PC-3 (cell line): Measurements from ENCODE around the gene CDCA8. TPM values are rescaled to one million over a fixed set of nuclear protein-coding genes. Genes with fewer than 3 reads are reported as not detected.

Source experiments
- ATAC-seq: fragments of 200-7000 bp; cut with Tn5 transposase; 2 replicates; pipeline ENCODE4 v1.9.1; 2020; ENCODE audit warnings: mild to moderate bottlenecking, moderate library complexity
- BruUV-seq: library from RNA; stranded (reverse); fragments of 400-500 nt; replicated peaks from 2 replicates; lab custom pipeline; 2021; lab: Mats Ljungman, UMichigan
- CTCF ChIA-PET: fragments of 300-600 bp; sonication (Branson Sonifier 250); formaldehyde crosslinking; loops from one replicate; lab custom pipeline; 2022; ENCODE audit warnings: antibody characterized with exemption; lab: Charles Lee
- POLR2A ChIA-PET: fragments of 300-600 bp; sonication (Branson Sonifier 250); formaldehyde crosslinking; loops from one replicate; lab custom pipeline; 2022; ENCODE audit warnings: antibody characterized with exemption; ENCODE audit not compliant: unreplicated experiment; lab: Charles Lee
- DNase-seq: peaks from one replicate; pipeline ENCODE4 v3.0.0-alpha.2; 2015
- H2AFZ ChIP-seq: fragments of 300-600 bp; sonication (generic); 2 replicates; pipeline ENCODE4 v1.6.0; 2016; ENCODE audit warnings: antibody characterized with exemption, low read length
- H3F3A ChIP-seq: fragments of 300-600 bp; sonication (generic); one replicate; pipeline ENCODE4 v1.6.0; 2017; ENCODE audit warnings: antibody characterized with exemption, low read length, control low read depth, mild to moderate bottlenecking; ENCODE audit not compliant: unreplicated experiment
- H3K27ac ChIP-seq: fragments of 300-600 bp; sonication (generic); 2 replicates; pipeline ENCODE4 v1.5.1; 2016; ENCODE audit warnings: mild to moderate bottlenecking, low read length
- H3K27me3 ChIP-seq: fragments of 300-600 bp; sonication (generic); 2 replicates; pipeline ENCODE4 v1.6.1; 2016; ENCODE audit warnings: low read length, mixed read lengths
- H3K36me3 ChIP-seq: fragments of 300-600 bp; sonication (generic); 2 replicates; pipeline ENCODE4 v1.6.1; 2016; ENCODE audit warnings: low read depth, mixed run types, low read length, mixed read lengths
- H3K4me1 ChIP-seq: fragments of 300-600 bp; sonication (generic); 2 replicates; pipeline ENCODE4 v1.5.1; 2016; ENCODE audit warnings: low read length; ENCODE audit not compliant: insufficient read depth
- H3K4me2 ChIP-seq: fragments of 300-600 bp; sonication (generic); 2 replicates; pipeline ENCODE4 v1.6.0; 2016; ENCODE audit warnings: low read length
- H3K4me3 ChIP-seq: fragments of 300-600 bp; sonication (generic); 2 replicates; pipeline ENCODE4 v1.5.1; 2016; ENCODE audit warnings: mild to moderate bottlenecking, low read length, mixed read lengths
- H3K79me2 ChIP-seq: fragments of 300-600 bp; sonication (generic); 2 replicates; pipeline ENCODE4 v1.6.1; 2017; ENCODE audit warnings: low read length, mixed read lengths
- H3K9ac ChIP-seq: fragments of 300-600 bp; sonication (generic); 2 replicates; pipeline ENCODE4 v1.6.0; 2016; ENCODE audit warnings: mild to moderate bottlenecking, low read length
- H3K9me2 ChIP-seq: fragments of 300-600 bp; sonication (generic); replicated peaks from 2 replicates; pipeline ENCODE4 v1.6.1; 2016; ENCODE audit warnings: mixed run types, low read length, mixed read lengths
- H3K9me3 ChIP-seq: fragments of 300-600 bp; sonication (generic); 2 replicates; pipeline ENCODE4 v1.6.1; 2016; ENCODE audit warnings: low read length, mixed read lengths
- H4K20me1 ChIP-seq: fragments of 300-600 bp; sonication (generic); 2 replicates; pipeline ENCODE4 v1.6.1; 2016; ENCODE audit warnings: low read length, mixed read lengths
- EZH2 ChIP-seq: fragments of 300-600 bp; sonication (generic); IDR thresholded peaks from one replicate; pipeline ENCODE4 v1.6.1; 2017; ENCODE audit warnings: antibody characterized with exemption, mild to moderate bottlenecking, low read length; ENCODE audit not compliant: unreplicated experiment
- EZH2phosphoT487 ChIP-seq: fragments of 300-600 bp; sonication (generic); IDR thresholded peaks from 2 replicates; pipeline ENCODE4 v1.6.1; 2018; ENCODE audit warnings: mild to moderate bottlenecking, antibody characterized with exemption, low read length, borderline replicate concordance
- intact Hi-C: fragments of 100-400 bp; cut with micrococcal nuclease; formaldehyde crosslinking; loops from 2 replicates; pipeline ENCODE4 v1.9.0; 2023
- total RNA-seq: library from RNA; depleted of rRNA; stranded (reverse); fragments of >200 nt; gene quantifications from 2 replicates; pipeline ENCODE4 v1.2.3, GENCODE V29; 2014
- TF ChIP-seq, protein P1 (sequence below): fragments of 300-600 bp; sonication (generic); conservative IDR thresholded peaks from 2 replicates; pipeline ENCODE4 v1.5.1; 2017; ENCODE audit warnings: antibody characterized with exemption, low read depth, mild to moderate bottlenecking, low read length

Gene CDCA8
- total RNA-seq, 1 experiment from 2014 or later, result 31.8 TPM

DNA sequence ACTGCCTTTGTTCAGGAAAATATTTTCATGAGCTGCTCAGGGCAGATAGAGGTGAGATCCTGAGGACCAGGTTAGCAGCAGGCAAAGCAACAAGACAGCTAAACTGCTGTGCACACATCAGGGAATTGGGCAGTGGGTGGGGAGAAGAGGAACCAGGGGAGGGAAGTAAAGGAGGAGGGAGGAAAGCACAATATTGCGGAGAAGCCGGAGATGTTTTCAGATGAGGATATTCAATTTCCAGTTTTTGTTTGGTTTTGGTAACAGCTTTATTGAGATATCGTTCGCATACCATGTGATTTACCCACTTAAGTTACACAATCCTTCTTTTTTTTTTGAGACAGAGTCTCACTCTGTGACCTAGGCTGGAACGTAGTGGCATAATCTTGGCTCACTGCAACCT lies 38.1 kb downstream of the CDCA8 start:
- no peaks in the 10 kb centered on the region for H3K36me3 ChIP-seq
- DNase-seq (no peak), ATAC-seq (no peak)
- H3K9me3 ChIP-seq, result no peaks in the 10 kb centered on the region
- no peaks in the 10 kb centered on the region for H3K4me1 ChIP-seq
- TF ChIP-seq EZH2, result no peak
- no peak for TF ChIP-seq EZH2phosphoT487
- TF ChIP-seq, protein P1, sequence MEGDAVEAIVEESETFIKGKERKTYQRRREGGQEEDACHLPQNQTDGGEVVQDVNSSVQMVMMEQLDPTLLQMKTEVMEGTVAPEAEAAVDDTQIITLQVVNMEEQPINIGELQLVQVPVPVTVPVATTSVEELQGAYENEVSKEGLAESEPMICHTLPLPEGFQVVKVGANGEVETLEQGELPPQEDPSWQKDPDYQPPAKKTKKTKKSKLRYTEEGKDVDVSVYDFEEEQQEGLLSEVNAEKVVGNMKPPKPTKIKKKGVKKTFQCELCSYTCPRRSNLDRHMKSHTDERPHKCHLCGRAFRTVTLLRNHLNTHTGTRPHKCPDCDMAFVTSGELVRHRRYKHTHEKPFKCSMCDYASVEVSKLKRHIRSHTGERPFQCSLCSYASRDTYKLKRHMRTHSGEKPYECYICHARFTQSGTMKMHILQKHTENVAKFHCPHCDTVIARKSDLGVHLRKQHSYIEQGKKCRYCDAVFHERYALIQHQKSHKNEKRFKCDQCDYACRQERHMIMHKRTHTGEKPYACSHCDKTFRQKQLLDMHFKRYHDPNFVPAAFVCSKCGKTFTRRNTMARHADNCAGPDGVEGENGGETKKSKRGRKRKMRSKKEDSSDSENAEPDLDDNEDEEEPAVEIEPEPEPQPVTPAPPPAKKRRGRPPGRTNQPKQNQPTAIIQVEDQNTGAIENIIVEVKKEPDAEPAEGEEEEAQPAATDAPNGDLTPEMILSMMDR, result no peak
- intact Hi-C loops, result no loop called here
- ChIA-PET CTCF (no interaction called here), POLR2A (interaction anchor here (0.7 kb wide), 1 partner anchor 35 kb away, joined by 3 read pairs; no protein-coding TSS in a partner anchor)
- no TSS peak for BruUV-seq
- H3K27me3 ChIP-seq, result no peaks in the 10 kb centered on the region
- no peak overlapping the region for H3K4me3 ChIP-seq
- no peaks in the 10 kb centered on the region for H4K20me1 ChIP-seq
- no peaks in the 10 kb centered on the region for H3K9me2 ChIP-seq
- H3F3A ChIP-seq, result no peaks in the 10 kb centered on the region
- no peak overlapping the region for H2AFZ ChIP-seq
- no peaks in the 10 kb centered on the region for H3K79me2 ChIP-seq
- H3K4me2 ChIP-seq, result no peak overlapping the region
- H3K27ac ChIP-seq, result no peak overlapping the region
- H3K9ac ChIP-seq, result no peak overlapping the region

DNA sequence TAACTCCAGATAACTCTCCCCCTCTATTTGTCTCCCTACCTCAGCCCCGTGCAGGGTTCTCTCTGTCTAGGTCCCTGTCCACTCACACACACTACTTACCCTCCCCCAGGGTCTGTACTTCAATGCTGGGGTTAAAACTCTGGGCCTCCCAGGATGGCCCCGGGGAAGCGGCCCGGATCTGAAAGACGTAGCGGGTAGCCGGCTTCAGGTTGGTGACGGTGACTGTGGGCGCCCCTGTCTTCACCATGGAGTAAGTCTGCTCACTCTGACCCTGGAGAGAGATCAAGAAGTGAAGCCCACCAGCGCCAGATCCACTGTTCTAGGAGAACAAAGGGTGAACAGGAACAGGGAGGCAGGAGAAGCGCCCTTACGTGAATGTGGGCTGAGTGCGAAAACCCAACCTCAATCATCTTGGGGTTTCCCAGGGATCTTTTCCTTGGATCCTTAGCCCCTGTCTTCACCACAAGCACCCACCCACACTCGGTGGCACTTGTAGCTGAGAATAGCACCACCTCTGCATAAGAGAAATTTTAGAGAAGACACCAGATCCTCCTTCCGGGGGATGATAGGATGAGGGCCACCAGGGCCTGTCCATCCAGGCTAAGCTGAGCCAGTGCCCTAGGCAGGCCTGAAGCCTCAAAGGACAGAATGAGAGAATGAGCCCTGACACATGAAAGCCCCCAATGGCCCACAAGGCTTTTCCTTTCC lies 39.1 kb downstream of the CDCA8 start:
- Histone ChIP-seq H3K36me3 (no peaks in the 10 kb centered on the region), H3K9me2 (no peaks in the 10 kb centered on the region), H3K4me2 (no peak overlapping the region), H2AFZ (no peak overlapping the region), H4K20me1 (no peaks in the 10 kb centered on the region), H3F3A (no peaks in the 10 kb centered on the region), H3K9me3 (no peaks in the 10 kb centered on the region), H3K79me2 (no peaks in the 10 kb centered on the region), H3K4me3 (no peak overlapping the region), H3K4me1 (no peaks in the 10 kb centered on the region), H3K9ac (no peak overlapping the region), H3K27me3 (no peaks in the 10 kb centered on the region), H3K27ac (no peak overlapping the region)
- ChIA-PET POLR2A (no interaction called here), CTCF (no interaction called here)
- no TSS peak for BruUV-seq
- DNase-seq, result no peak
- TF ChIP-seq, protein P1, result no peak
- TF ChIP-seq EZH2phosphoT487 (no peak), EZH2 (no peak)
- intact Hi-C loops, result no loop called here
- ATAC-seq, result no peak

DNA sequence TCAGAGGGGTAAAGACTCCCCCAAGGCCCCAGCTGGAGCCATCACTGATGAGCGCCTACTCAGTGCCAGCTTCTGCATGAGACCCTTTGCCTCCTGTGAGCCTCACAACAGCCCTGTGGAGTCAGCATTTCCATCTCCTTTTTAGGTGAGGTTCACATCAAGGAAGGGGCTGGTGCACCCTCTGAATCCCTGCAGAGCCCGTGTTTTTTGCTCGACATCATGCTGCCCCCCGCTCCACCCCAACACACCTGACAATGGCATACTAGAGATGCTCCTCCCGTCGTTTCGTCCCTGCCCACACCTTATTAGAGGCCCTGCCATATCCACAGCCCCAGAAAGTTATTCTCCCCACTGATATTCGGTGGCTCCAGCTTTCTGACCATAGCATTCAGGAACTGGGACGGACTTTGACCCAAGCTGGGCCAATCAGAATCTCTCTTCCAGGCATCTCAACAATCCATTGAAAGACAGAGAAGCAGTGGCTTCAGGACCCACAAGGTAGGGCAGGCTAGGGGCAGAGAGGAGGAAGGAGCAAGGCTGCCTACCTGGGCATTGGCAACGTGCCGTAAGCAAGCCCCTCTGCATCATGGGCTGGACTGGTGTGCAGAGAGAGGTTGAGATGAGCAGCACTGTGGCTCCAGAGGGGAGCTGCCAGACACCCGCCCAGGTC lies 39.9 kb downstream of the CDCA8 start:
- ChIA-PET CTCF (no interaction called here), POLR2A (no interaction called here)
- no peaks in the 10 kb centered on the region for H3K27me3 ChIP-seq
- H3K27ac ChIP-seq, result no peak overlapping the region
- no peak for DNase-seq
- H3F3A ChIP-seq, result no peaks in the 10 kb centered on the region
- H3K79me2 ChIP-seq, result no peaks in the 10 kb centered on the region
- no peaks in the 10 kb centered on the region for H3K9me2 ChIP-seq
- ATAC-seq, result no peak
- intact Hi-C loops, result no loop called here
- no peak for TF ChIP-seq EZH2phosphoT487
- no peak for TF ChIP-seq EZH2
- TF ChIP-seq, protein P1, result no peak
- no peaks in the 10 kb centered on the region for H4K20me1 ChIP-seq
- no peak overlapping the region for H3K9ac ChIP-seq
- H2AFZ ChIP-seq, result no peak overlapping the region
- no peaks in the 10 kb centered on the region for H3K4me1 ChIP-seq
- no TSS peak for BruUV-seq
- no peaks in the 10 kb centered on the region for H3K36me3 ChIP-seq
- no peaks in the 10 kb centered on the region for H3K9me3 ChIP-seq
- H3K4me3 ChIP-seq, result no peak overlapping the region
- no peak overlapping the region for H3K4me2 ChIP-seq
